ENCODE results near the gene VAMP7. TPM values are rescaled to one million over a fixed set of nuclear protein-coding genes. Genes with fewer than 3 reads are reported as not detected.

Gene VAMP7
- total and polyA plus RNA-seq, 9 of the 15 experiments (the other 6 are each of a cell fraction or from before 2014, with no cell fraction given): 38.4 to 100 (median 67.7) TPM

- ChIA-PET CTCF (ENCODE audit: low intra/inter-chr PET ratio) (no interaction called here), POLR2A (no interaction called here)
- no peaks in the 10 kb centered on the region for H3K36me3 ChIP-seq (ENCODE audit: control insufficient read depth, insufficient read depth, low read length)
- H3K4me1 ChIP-seq (replicated peaks in 1 of 2; ENCODE audit: control insufficient read depth in 2 of 2, insufficient read depth in 2 of 2, low read length in 2 of 2): peaks cover 0 to 3% of the 10 kb centered on the region in 2 experiments; a peak in 1 of 5 replicates
- in situ Hi-C loops (cut with MboI): no loop called here
- H3K9ac ChIP-seq (ENCODE audit: insufficient read depth in 1 of 2, low read depth in 2 of 2, low read length in 2 of 2): no peak overlapping the region
- no peaks in the 10 kb centered on the region for H3K79me2 ChIP-seq (ENCODE audit: control insufficient read depth, insufficient read depth, low read length)
- H4K20me1 ChIP-seq (replicated peaks; ENCODE audit: control insufficient read depth, insufficient read depth, low read length): no peaks in the 10 kb centered on the region
- BruUV-seq (replicated peaks): no TSS peak
- H3K4me3 ChIP-seq: no peak overlapping the region
- no peak overlapping the region for H2AFZ ChIP-seq (ENCODE audit: low read depth, low read length)
- no peaks in the 10 kb centered on the region for H3K27me3 ChIP-seq (ENCODE audit: control insufficient read depth in 2 of 2, insufficient read depth in 2 of 2, low read length in 2 of 2)
- H3K9me1 ChIP-seq (ENCODE audit: control insufficient read depth, insufficient read depth, low read length): no peaks in the 10 kb centered on the region
- DNase-seq (ENCODE audit: extremely low read depth in 1 of 4, low spot score in 3 of 4) (no peak), ATAC-seq (no peak), FAIRE-seq (no peak)
- no peak overlapping the region for H3K4me2 ChIP-seq (ENCODE audit: insufficient read depth, low read length)
- no peak overlapping the region for H3K27ac ChIP-seq (ENCODE audit: extremely low read depth, low read depth, low read length)
- peaks cover 4% of the 10 kb centered on the region for H3K9me3 ChIP-seq (replicated peaks; ENCODE audit: control insufficient read depth, insufficient read depth, low read depth, low read length)
- 27% methylated on average over 7 of the region's 18 CpGs for WGBS (ENCODE audit: insufficient coverage, low coverage, missing lambda C conversion rate)
- intact Hi-C loops (cut with micrococcal nuclease): no loop called here
- TF ChIP-seq ZNF184 (CRISPR knock-in tag; IDR thresholded peaks at IDR 0.05): no peak
- TF ChIP-seq NR1H2 (CRISPR knock-in tag; IDR thresholded peaks at IDR 0.05): no peak
- no peak for TF ChIP-seq NFYB (IDR thresholded peaks at IDR 0.05; ENCODE audit: extremely low read depth, insufficient read length)
- no peak for TF ChIP-seq ZZZ3 (IDR thresholded peaks at IDR 0.05)
- no peak for TF ChIP-seq FOXP1 (CRISPR knock-in tag; IDR thresholded peaks at IDR 0.05)
- TF ChIP-seq MXI1 (IDR thresholded peaks at IDR 0.05; ENCODE audit: low read depth, low read length): no peak
- TF ChIP-seq HMGN3 (IDR thresholded peaks at IDR 0.05; ENCODE audit: borderline replicate concordance, extremely low read depth, insufficient read length, low read depth, low read length): no peak
- no peak for TF ChIP-seq TAF7 (tag; IDR thresholded peaks at IDR 0.05)
- TF ChIP-seq, protein P1, sequence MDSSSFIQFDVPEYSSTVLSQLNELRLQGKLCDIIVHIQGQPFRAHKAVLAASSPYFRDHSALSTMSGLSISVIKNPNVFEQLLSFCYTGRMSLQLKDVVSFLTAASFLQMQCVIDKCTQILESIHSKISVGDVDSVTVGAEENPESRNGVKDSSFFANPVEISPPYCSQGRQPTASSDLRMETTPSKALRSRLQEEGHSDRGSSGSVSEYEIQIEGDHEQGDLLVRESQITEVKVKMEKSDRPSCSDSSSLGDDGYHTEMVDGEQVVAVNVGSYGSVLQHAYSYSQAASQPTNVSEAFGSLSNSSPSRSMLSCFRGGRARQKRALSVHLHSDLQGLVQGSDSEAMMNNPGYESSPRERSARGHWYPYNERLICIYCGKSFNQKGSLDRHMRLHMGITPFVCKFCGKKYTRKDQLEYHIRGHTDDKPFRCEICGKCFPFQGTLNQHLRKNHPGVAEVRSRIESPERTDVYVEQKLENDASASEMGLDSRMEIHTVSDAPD (CRISPR knock-in tag; IDR thresholded peaks at IDR 0.05): no peak
- TF ChIP-seq TFE3 (CRISPR knock-in tag; IDR thresholded peaks at IDR 0.05): no peak
- no peak for TF ChIP-seq ZNF212 (CRISPR knock-in tag; IDR thresholded peaks at IDR 0.05)
- TF ChIP-seq CC2D1A (IDR thresholded peaks at IDR 0.05): no peak
- no peak for TF ChIP-seq NBN (IDR thresholded peaks at IDR 0.05; ENCODE audit: low read depth)
- no peak for TF ChIP-seq KLF1 (tag; IDR thresholded peaks at IDR 0.05)
- TF ChIP-seq, protein P2, sequence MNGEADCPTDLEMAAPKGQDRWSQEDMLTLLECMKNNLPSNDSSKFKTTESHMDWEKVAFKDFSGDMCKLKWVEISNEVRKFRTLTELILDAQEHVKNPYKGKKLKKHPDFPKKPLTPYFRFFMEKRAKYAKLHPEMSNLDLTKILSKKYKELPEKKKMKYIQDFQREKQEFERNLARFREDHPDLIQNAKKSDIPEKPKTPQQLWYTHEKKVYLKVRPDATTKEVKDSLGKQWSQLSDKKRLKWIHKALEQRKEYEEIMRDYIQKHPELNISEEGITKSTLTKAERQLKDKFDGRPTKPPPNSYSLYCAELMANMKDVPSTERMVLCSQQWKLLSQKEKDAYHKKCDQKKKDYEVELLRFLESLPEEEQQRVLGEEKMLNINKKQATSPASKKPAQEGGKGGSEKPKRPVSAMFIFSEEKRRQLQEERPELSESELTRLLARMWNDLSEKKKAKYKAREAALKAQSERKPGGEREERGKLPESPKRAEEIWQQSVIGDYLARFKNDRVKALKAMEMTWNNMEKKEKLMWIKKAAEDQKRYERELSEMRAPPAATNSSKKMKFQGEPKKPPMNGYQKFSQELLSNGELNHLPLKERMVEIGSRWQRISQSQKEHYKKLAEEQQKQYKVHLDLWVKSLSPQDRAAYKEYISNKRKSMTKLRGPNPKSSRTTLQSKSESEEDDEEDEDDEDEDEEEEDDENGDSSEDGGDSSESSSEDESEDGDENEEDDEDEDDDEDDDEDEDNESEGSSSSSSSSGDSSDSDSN (IDR thresholded peaks at IDR 0.05; ENCODE audit: borderline replicate concordance in 1 of 2, low read depth in 2 of 2, low read length in 2 of 2): no peak
Measured at GRCh38 chrX:155865193-155865592, 16.0 kb upstream of the VAMP7 start.
